Fibroblast of upper back skin (primary cell): Measurements from ENCODE around the gene SHMT2.
A peak's percentile ranks its signal among the peaks of the same experiment; 100 is the strongest.
"Not testable (repeated sequence)": the region's sequence is repeated elsewhere in the genome, so short reads cannot be mapped to it uniquely, and the experiment has no call there.

ENCODE experiments used
- DNase-seq: peaks from one replicate; pipeline ENCODE4 v3.0.0-alpha.2; 2013

Gene SHMT2

GRCh38 chr12:57272337-57273151 is 43.0 kb downstream of the SHMT2 start:
- DNase-seq, result peak; percentile 49

DNA sequence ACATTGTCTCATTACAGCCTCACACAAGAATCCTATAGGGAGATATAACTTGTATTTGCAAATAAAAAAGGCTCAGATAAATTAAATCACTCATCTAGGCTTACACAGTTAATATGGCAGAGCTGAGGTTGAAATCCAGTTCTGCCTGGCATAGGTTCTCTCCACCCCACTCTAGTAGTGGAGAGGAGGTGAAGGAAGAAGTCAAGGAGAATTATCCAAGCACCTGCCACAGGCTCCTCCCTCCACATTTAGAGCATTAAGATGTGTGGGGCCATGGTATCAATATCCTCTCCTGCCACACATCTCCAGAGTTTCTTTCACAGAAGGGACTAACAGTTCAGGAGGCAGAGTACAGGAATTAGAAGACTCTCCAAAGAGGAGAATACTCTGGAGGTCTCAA is 44.0 kb downstream of the SHMT2 start:
- no peak for DNase-seq

GRCh38 chr12:57276233-57276632 is 46.7 kb downstream of the SHMT2 start:
- not testable (repeated sequence) for DNase-seq

- no peak for DNase-seq
Measured at GRCh38 chr12:57276935-57277563, 47.5 kb downstream of the SHMT2 start.

DNA sequence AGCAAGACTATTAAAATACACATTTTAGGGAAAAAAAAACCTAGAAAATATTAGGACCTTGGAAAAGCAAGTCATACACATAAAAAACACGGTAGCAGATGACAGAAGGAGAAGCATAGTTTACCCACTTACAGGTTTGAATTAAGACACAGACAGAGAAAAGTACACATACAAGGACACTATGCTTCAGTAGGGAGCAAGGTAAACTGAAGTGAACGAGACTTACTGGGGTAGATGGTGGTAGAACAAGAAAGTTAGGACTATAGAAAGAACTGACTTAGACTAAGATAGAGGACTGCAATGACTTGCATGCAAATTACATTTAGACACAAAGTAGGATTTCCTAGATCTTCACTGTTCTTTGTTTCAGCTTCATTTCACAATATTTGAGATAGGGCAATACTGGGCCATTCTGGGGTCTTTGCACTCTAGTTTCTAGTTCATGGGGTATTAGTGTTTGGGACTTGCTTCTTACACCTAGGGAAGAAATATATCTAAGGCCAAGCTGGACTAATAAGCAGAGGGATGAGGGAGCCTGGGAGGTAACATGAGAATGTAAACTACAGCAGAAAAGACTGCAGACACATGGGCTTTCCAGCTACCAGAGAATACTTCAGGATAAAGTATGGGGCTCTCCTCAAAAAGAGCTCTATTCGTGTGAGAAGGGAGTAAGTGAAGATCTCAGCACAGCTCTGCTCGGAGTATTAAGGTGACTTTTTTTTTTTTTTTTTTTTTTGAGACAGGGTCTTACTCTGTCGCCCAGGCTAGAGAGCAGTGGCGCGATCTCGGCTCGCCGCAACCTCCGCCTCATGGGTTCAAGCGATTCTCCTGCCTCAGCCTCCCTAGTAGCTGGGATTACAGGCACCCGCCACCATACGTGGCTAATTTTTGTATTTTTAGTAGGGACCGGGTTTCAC is 49.2 kb downstream of the SHMT2 start:
- DNase-seq, result no peak

- peak; percentile 96 for DNase-seq
Measured at GRCh38 chr12:57280211-57281062, 50.9 kb downstream of the SHMT2 start.

DNA sequence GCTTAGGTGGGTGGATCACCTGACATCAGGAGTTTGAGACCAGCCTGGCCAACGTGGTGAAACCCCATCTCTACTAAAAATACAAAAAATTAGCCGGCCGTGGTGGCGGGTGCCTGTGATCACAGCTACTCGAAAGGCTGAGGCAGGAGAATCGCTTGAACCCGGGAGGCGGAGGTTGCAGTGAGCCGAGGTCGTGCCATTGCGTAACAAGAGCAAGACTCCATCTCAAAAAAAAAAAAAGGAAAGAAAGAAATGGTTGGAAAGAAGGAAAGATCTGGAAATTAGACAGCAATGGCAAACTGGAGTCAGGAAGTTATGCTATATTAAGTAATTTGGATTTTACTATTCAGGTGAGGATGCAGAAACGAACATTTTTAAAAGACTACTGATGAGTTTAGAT is 52.6 kb downstream of the SHMT2 start:
- DNase-seq, result not testable (repeated sequence)
